MCF 10A (cell line): Measurements from ENCODE around the gene UBAC1. TPM values are rescaled to one million over a fixed set of nuclear protein-coding genes. Genes with fewer than 3 reads are reported as not detected.

ENCODE experiments used
- BruUV-seq: library from RNA; stranded (reverse); fragments of 400-500 nt; replicated peaks from 2 replicates; lab custom pipeline; 2021; lab: Mats Ljungman, UMichigan
- CTCF ChIA-PET: fragments of 300-600 bp; sonication (Branson Sonifier 250); formaldehyde crosslinking; extraction: SDS; loops from one replicate; lab custom pipeline; 2021; ENCODE audit warnings: antibody characterized with exemption, inconsistent platforms; lab: Yijun Ruan, JAX
- POLR2A ChIA-PET: fragments of 300-600, 350-650 bp; sonication (Branson Sonifier 250); formaldehyde crosslinking; extraction: SDS; loops from one replicate; lab custom pipeline; 2020; ENCODE audit warnings: antibody characterized with exemption, inconsistent platforms; lab: Yijun Ruan, JAX
- DNase-seq: peaks from one replicate; pipeline ENCODE4 v3.0.0-alpha.2; 2018; ENCODE audit not compliant: unreplicated experiment
- H3K27ac Mint-ChIP-seq: one replicate; pipeline ENCODE4 v1.8.0; 2022; ENCODE audit warnings: mild to moderate bottlenecking, low read depth, mixed read lengths; ENCODE audit not compliant: unreplicated experiment
- H3K27me3 Mint-ChIP-seq: one replicate; pipeline ENCODE4 v1.8.0; 2022; ENCODE audit warnings: mixed read lengths; ENCODE audit not compliant: insufficient read depth, unreplicated experiment
- H3K36me3 Mint-ChIP-seq: one replicate; pipeline ENCODE4 v1.8.0; 2022; ENCODE audit warnings: mild to moderate bottlenecking, moderate library complexity, mixed read lengths; ENCODE audit not compliant: insufficient read depth, unreplicated experiment
- H3K4me1 Mint-ChIP-seq: one replicate; pipeline ENCODE4 v1.8.0; 2022; ENCODE audit warnings: mixed read lengths; ENCODE audit not compliant: insufficient read depth, unreplicated experiment
- H3K4me3 Mint-ChIP-seq: one replicate; pipeline ENCODE4 v1.8.0; 2022; ENCODE audit warnings: mild to moderate bottlenecking, moderate library complexity, mixed read lengths; ENCODE audit not compliant: unreplicated experiment
- H3K9me3 Mint-ChIP-seq: one replicate; pipeline ENCODE4 v1.8.0; 2022; ENCODE audit warnings: mixed read lengths; ENCODE audit not compliant: unreplicated experiment
- CTCF ChIP-seq: fragments of 200-600 bp; IDR thresholded peaks from one replicate; pipeline ENCODE4 v1.8.0; 2022; ENCODE audit warnings: antibody characterized with exemption, mild to moderate bottlenecking; ENCODE audit not compliant: unreplicated experiment
- intact Hi-C: fragments of 100-400 bp; cut with micrococcal nuclease; formaldehyde crosslinking; loops from 2 replicates; pipeline ENCODE4 v1.14.1; 2022
- total RNA-seq: library from RNA; stranded (reverse); gene quantifications from 2 replicates; pipeline ENCODE4 v1.2.3, GENCODE V29; 2022

UBAC1 gene
- total RNA-seq, 1 experiment from 2014 or later = 34.7 TPM

DNA sequence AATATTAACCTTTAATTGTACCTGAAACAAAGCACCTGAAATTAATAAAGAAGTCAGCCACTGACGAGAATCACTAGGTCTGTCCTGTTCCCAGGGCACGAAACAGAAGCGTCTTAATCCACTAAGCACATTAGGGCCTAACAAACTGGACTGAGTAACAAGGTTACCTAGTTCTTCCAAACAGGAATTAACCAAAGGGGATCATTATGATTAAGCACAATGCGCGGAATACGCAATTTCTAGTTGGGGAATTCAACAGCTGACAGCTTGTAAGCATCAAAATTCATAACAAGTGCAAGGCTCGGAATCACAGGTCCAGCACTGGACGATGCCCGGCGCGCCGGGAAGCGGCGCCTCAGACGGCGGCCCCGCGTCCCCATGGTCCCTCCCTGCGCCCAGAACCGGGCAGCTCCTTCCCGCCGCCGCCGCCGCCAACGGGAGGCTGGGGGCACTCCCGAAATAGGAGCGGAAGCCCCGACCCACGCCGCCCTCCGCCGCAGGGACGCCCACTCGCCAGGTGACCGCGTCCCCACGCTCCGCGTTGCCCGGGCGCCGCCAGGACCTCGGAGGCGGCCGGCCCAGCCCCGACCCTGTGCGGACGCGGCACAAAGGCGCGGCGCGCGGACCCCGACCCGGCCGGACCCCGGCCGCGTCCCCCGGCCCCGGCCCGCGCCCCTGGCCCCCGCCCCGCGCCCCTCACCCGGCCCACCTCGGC is 54.7 kb downstream of the UBAC1 start:
- H3K27me3 Mint-ChIP-seq = no peaks in the 10 kb centered on the region
- ChIA-PET CTCF (interaction anchor here (0.6 to 1.0 kb wide), 2 partner anchors 15 to 41 kb away, joined by 3 to 4 read pairs; no protein-coding TSS in a partner anchor), POLR2A (interaction anchor here (0.6 to 3.3 kb wide), 12 partner anchors 13 to 1854 kb away, joined by 3 to 39 read pairs (median 6); partner anchors contain the start of gene UBAC1)
- peaks cover 42% of the 10 kb centered on the region for H3K36me3 Mint-ChIP-seq
- BruUV-seq = no TSS peak
- H3K4me1 Mint-ChIP-seq = peaks cover 39% of the 10 kb centered on the region
- peak overlapping the region; percentile 83 for H3K4me3 Mint-ChIP-seq
- no peak for TF ChIP-seq CTCF
- intact Hi-C loops = loop anchor here (1.0 to 2.0 kb wide), 2 partner anchors 42 to 46 kb away; no protein-coding TSS in a partner anchor
- H3K9me3 Mint-ChIP-seq = peaks cover 15% of the 10 kb centered on the region
- peak; percentile 54 for DNase-seq
- H3K27ac Mint-ChIP-seq = peak overlapping the region; percentile 95

DNA sequence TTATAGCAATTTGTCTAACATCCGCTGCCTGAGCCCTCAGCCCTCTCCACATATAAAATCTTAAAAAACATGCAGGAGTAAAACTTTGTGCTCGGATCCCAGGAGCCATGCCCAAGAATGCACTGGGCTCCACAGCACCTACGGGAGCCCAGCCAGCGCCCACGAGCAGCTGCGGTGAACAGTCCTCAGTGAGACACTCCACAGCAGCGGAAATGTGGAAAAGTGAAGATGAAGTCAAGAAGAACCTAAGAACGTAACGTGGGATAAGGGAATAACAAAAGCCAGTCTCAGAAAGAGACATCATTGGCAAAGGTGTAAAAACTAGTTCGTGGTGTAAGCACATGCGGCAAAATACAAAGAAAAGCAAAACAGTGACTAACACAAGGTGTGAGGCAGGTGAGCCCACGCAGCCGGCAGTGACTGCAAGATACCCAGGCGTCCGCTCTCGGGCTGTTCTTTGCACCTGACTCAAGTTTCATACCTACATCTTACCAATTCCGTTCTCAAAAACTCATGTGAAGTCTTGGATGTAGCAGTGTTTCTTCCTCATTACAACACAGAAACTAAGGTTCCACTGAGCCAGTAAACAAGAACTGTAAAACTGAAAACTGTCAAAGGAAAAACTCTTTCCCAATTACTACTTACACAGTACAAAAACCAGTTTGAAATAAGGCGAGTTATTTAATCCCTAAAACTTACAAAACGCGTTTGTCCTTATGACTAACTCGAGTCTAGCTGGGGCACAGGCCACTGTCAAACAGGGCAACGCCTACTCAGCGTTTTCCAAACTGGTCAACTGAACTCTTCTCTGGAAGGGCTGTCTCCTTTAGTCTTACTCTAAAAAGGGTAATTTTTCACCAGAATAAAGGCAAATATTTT is 55.6 kb downstream of the UBAC1 start:
- POLR2A ChIA-PET = interaction anchor here (0.6 to 3.3 kb wide), 15 partner anchors 10 to 1853 kb away, joined by 3 to 39 read pairs (median 4); partner anchors contain the start of gene UBAC1
- Mint-ChIP-seq H3K4me1 (peaks cover 31% of the 10 kb centered on the region), H3K27ac (peak overlapping the region; percentile 95), H3K27me3 (no peaks in the 10 kb centered on the region), H3K9me3 (peaks cover 7% of the 10 kb centered on the region), H3K4me3 (peak overlapping the region; percentile 83), H3K36me3 (peaks cover 33% of the 10 kb centered on the region)
- intact Hi-C loops = loop anchor here (1.0 to 2.0 kb wide), 3 partner anchors 41 to 55 kb away; partner anchors contain the start of gene UBAC1
- TSS peak; percentile 29 for BruUV-seq
- CTCF ChIA-PET = interaction anchor here (0.6 to 1.0 kb wide), 2 partner anchors 40 to 61 kb away, joined by 4 to 5 read pairs; no protein-coding TSS in a partner anchor
- no peak for TF ChIP-seq CTCF
- DNase-seq = peak; percentile 76

DNA sequence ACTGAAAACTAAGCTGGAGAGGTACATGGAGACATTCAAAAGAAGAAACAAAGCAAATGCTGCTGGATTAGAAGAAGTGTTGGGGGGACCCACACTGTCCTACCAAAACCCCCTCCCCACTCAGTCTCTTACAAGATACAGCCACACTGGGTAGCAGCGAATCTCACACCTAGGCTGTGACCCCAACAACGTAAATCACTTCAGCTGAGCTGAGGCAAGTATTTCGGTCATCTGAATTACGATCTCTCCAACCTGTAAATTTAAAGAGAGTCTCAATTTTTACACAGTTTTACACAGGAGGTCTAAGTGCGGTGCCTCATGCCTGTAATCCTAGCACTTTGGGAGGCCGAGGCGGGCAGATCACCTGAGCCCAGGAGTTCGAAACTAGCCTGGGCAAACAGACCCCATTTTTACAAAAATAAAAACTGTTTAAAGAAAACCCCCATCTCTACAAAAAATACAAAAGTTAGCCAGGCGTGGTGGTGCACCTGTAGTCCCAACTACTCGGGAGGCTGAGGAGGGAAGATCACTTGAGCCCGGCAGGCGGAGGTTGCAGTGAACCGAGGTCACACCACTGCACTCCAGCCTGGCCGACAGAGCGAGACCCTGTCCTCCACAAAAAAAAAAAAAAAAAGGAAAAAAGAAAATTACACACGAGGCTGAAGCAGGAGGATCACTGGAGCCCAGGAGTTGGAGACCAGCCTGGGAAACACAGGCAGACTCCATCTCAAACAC is 57.2 kb downstream of the UBAC1 start:
- Mint-ChIP-seq H3K27ac (no peak overlapping the region), H3K4me3 (no peak overlapping the region), H3K9me3 (peaks cover 15% of the 10 kb centered on the region), H3K36me3 (peaks cover 17% of the 10 kb centered on the region), H3K4me1 (peaks cover 27% of the 10 kb centered on the region), H3K27me3 (no peaks in the 10 kb centered on the region)
- intact Hi-C loops = loop anchor here (2.0 kb wide), 1 partner anchor 57 kb away; the partner anchor contains the start of gene UBAC1
- no TSS peak for BruUV-seq
- no peak for DNase-seq
- CTCF ChIA-PET = interaction anchor here (0.7 kb wide), 3 partner anchors 13 to 300 kb away, joined by 3 to 5 read pairs (median 3); no protein-coding TSS in a partner anchor
- POLR2A ChIA-PET = interaction anchor here (0.6 to 2.7 kb wide), 6 partner anchors 10 to 180 kb away, joined by 3 to 39 read pairs (median 4); no protein-coding TSS in a partner anchor
- no peak for TF ChIP-seq CTCF
